Measurements from ENCODE around the gene GEMIN7. TPM values are rescaled to one million over a fixed set of nuclear protein-coding genes. Genes with fewer than 3 reads are reported as not detected.

GEMIN7 gene
- total RNA-seq, 1 donor from 2014 or later, result 46.0 TPM

DNA sequence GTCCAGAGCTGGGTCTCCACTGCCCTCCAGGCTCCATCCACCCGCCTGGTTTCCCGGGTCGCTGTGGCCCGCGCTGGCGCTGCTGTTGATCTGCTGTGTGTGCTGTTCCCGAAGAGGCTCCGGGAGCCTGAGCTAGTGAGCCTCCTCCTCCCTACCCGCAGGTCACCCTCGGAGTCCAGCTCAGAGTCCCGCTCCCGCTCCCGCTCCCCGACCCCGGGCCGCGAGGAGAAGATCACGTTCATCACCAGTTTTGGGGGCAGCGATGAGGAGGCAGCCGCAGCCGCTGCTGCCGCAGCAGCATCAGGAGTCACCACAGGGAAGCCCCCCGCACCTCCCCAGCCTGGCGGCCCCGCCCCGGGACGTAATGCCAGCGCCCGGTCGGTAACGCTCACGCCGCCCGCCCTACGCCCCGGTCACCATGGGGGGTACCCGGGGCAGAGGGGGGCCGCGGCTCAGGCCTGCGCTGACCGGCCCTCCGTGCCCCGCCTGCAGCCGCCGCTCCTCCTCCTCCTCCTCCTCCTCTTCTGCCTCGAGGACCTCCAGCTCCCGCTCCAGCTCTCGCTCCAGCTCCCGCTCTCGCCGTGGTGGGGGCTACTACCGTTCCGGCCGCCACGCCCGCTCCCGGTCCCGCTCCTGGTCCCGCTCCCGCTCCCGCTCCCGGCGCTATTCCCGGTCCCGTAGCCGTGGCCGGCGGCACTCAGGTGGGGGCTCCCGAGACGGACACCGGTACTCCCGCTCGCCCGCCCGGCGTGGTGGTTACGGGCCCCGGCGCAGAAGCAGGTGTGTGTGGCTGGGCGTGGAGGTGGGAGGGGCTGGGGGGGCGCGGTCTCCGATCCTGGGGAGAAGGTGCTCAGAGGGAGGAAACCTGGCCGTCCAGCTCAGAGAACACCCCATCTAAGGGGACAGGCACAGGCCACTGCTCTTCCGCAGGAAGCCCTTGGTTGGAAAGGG lies 14.9 kb upstream of the GEMIN7 start:
- no peak overlapping the region for H3K4me3 ChIP-seq (ENCODE audit: insufficient read depth, low read depth, low read length)
- H3K36me3 Mint-ChIP-seq (ENCODE audit: low read depth, unreplicated experiment), result peaks cover 9% of the 10 kb centered on the region
- H3K4me2 ChIP-seq (ENCODE audit: low read length), result no peak overlapping the region
- H3K27me3 Mint-ChIP-seq (ENCODE audit: low read depth, unreplicated experiment), result no peaks in the 10 kb centered on the region
- H4K20me1 ChIP-seq (ENCODE audit: insufficient read depth, low read length), result peaks cover 39% of the 10 kb centered on the region
- peaks cover 24% of the 10 kb centered on the region for H3K36me3 ChIP-seq (ENCODE audit: insufficient read depth, low read length)
- no peak overlapping the region for H3K9ac ChIP-seq (ENCODE audit: low read length)
- no peak overlapping the region for H3K27ac Mint-ChIP-seq (ENCODE audit: unreplicated experiment)
- H2AFZ ChIP-seq (ENCODE audit: low read depth, low read length), result no peak overlapping the region
- no peak overlapping the region for H3K27ac ChIP-seq (ENCODE audit: low read depth, low read length)
- TF ChIP-seq CTCF (IDR thresholded peaks at IDR 0.05; ENCODE audit: insufficient read depth, low read depth, low read length) (no peak), EZH2 (IDR thresholded peaks at IDR 0.05; ENCODE audit: insufficient read depth, low read length) (no peak)
- no peaks in the 10 kb centered on the region for H3K9me3 Mint-ChIP-seq (ENCODE audit: unreplicated experiment)
- H3K9me3 ChIP-seq (ENCODE audit: insufficient read depth, low read depth, low read length), result no peaks in the 10 kb centered on the region
- no peak overlapping the region for H3K4me3 Mint-ChIP-seq (ENCODE audit: unreplicated experiment)
- peaks cover 12% of the 10 kb centered on the region for H3K79me2 ChIP-seq (ENCODE audit: insufficient read depth, low read length)
- H3K4me1 Mint-ChIP-seq (ENCODE audit: low read depth, unreplicated experiment), result no peaks in the 10 kb centered on the region
- no peaks in the 10 kb centered on the region for H3K27me3 ChIP-seq (ENCODE audit: insufficient read depth, low read length)
- H3K4me1 ChIP-seq (ENCODE audit: insufficient read depth, low read length), result peaks cover 4% of the 10 kb centered on the region
- FAIRE-seq (no peak), DNase-seq (ENCODE audit: low read depth) (no peak)

DNA sequence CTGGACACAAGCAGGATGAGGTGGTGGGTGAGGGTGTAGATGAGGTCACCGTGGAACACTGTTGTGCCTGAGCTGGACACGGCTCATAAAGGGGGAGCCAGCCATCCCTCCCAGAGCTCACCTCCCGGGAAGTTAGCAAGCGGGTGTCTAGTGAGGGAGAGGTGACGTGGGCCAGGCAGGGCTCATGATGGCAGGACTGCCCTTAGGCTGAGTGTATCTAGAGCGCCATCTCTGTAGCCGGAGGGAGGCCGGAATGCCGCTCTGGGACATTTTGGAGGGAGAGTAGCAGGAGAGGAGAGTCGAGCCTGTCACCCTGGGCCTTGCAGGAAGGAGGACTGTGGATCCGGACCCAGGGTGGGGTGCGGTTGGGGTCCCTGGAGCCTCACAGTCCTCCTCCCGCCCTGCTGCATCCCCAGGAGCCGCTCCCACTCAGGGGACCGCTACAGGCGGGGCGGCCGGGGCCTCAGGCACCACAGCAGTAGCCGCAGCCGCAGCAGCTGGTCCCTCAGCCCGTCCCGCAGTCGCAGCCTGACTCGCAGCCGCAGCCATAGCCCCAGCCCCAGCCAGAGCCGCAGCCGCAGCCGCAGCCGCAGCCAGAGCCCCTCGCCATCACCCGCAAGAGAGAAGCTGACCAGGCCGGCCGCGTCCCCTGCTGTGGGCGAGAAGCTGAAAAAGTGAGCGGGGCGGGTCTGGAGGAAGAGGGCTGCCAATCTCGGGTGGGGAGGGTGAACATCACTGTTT lies 12.0 kb upstream of the GEMIN7 start:
- Mint-ChIP-seq H3K27ac (ENCODE audit: unreplicated experiment) (no peak overlapping the region), H3K9me3 (ENCODE audit: unreplicated experiment) (no peaks in the 10 kb centered on the region), H3K27me3 (ENCODE audit: low read depth, unreplicated experiment) (no peaks in the 10 kb centered on the region), H3K4me3 (ENCODE audit: unreplicated experiment) (no peak overlapping the region), H3K4me1 (ENCODE audit: low read depth, unreplicated experiment) (no peaks in the 10 kb centered on the region), H3K36me3 (ENCODE audit: low read depth, unreplicated experiment) (peaks cover 23% of the 10 kb centered on the region)
- Histone ChIP-seq H3K9me3 (ENCODE audit: insufficient read depth, low read depth, low read length) (no peaks in the 10 kb centered on the region), H3K4me1 (ENCODE audit: insufficient read depth, low read length) (no peaks in the 10 kb centered on the region), H2AFZ (ENCODE audit: low read depth, low read length) (no peak overlapping the region), H4K20me1 (ENCODE audit: insufficient read depth, low read length) (peaks cover 19% of the 10 kb centered on the region), H3K4me3 (ENCODE audit: insufficient read depth, low read depth, low read length) (no peak overlapping the region), H3K79me2 (ENCODE audit: insufficient read depth, low read length) (peaks cover 12% of the 10 kb centered on the region), H3K27me3 (ENCODE audit: insufficient read depth, low read length) (no peaks in the 10 kb centered on the region), H3K4me2 (ENCODE audit: low read length) (no peak overlapping the region), H3K36me3 (ENCODE audit: insufficient read depth, low read length) (peaks cover 23% of the 10 kb centered on the region), H3K27ac (ENCODE audit: low read depth, low read length) (no peak overlapping the region), H3K9ac (ENCODE audit: low read length) (no peak overlapping the region)
- no peak for FAIRE-seq
- TF ChIP-seq CTCF (IDR thresholded peaks at IDR 0.05; ENCODE audit: insufficient read depth, low read depth, low read length) (no peak), EZH2 (IDR thresholded peaks at IDR 0.05; ENCODE audit: insufficient read depth, low read length) (no peak)
- DNase-seq (ENCODE audit: low read depth), result no peak

All from astrocyte (in vitro differentiated cells and primary cell).